ENCODE measurements around the gene FASN. TPM values are rescaled to one million over a fixed set of nuclear protein-coding genes. Genes with fewer than 3 reads are reported as not detected.

Gene FASN
- total and polyA plus RNA-seq, 2 of the 13 experiments (the other 11 are each of a cell fraction or from before 2014, with no cell fraction given), result 51.7 to 101 TPM

DNA sequence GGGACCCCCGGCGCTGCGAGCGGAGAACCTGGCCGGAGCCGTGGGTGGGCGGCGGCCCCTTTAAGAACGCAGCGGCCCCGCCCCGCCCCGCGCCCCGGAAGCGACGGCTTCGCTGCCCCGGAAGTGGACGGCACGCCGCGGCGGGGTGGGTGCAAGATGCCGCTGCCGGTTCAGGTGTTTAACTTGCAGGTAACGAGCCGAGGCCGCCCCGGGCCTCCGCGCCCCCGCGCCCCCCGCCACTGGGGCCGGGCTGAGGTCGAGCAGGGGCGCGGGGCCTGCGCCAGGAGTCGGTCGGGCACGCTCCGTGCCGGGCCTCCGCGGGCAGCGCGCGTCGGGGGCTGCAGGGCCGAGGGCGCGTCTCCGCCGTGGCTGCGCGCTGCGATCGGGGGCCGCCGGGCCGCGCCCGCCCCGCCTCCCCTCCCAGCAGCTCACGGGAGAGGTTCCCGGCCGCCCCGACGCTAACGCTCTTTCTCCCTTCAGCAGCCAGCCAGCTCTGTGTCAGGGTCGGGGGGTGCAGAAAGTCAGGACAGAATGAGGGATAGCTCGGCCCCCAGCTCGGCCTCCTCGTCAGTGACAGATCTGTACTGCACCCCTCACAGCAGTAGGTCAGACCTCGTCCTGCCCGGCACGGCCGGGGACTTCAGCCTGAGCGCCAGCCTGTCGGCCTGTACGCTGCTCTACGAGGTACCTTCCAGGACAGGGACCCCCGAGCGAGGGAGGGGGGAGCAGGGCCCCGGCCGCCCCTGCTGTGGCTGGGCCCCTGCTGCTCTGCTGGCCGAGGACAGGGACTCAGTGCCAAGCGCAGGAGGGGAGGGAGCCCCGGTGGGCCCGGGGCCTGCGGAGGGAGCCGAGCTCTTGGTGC, 46.0 kb downstream of the FASN start, which contains the start of the genes GPS1 and RFNG (continued):
- TF ChIP-seq, protein P1, sequence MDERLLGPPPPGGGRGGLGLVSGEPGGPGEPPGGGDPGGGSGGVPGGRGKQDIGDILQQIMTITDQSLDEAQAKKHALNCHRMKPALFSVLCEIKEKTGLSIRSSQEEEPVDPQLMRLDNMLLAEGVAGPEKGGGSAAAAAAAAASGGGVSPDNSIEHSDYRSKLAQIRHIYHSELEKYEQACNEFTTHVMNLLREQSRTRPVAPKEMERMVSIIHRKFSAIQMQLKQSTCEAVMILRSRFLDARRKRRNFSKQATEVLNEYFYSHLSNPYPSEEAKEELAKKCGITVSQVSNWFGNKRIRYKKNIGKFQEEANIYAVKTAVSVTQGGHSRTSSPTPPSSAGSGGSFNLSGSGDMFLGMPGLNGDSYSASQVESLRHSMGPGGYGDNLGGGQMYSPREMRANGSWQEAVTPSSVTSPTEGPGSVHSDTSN (CRISPR knock-in tag; IDR thresholded peaks at IDR 0.05), result no peak
- TF ChIP-seq ERF (CRISPR knock-in tag; IDR thresholded peaks at IDR 0.05) (no peak), KLF13 (CRISPR knock-in tag; IDR thresholded peaks at IDR 0.05) (no peak), HOXA3 (CRISPR knock-in tag; IDR thresholded peaks at IDR 0.05) (peak; percentile 60; the same call in 1 of the 2 replicates), PRPF4 (IDR thresholded peaks at IDR 0.05; ENCODE audit: low read depth, low read length, poor library complexity, severe bottlenecking) (no peak), ZMAT3 (CRISPR knock-in tag; conservative IDR thresholded peaks at IDR 0.05) (0 out of 2 replicates have a peak, but pooled peaks have one; percentile 26), ZNF530 (CRISPR knock-in tag; IDR thresholded peaks at IDR 0.05; ENCODE audit: low read depth) (no peak), HNRNPUL1 (IDR thresholded peaks at IDR 0.05; ENCODE audit: low read depth, low read length) (no peak), ZNF737 (CRISPR knock-in tag; IDR thresholded peaks at IDR 0.05; ENCODE audit: borderline replicate concordance) (no peak)
- TF ChIP-seq, protein P2, sequence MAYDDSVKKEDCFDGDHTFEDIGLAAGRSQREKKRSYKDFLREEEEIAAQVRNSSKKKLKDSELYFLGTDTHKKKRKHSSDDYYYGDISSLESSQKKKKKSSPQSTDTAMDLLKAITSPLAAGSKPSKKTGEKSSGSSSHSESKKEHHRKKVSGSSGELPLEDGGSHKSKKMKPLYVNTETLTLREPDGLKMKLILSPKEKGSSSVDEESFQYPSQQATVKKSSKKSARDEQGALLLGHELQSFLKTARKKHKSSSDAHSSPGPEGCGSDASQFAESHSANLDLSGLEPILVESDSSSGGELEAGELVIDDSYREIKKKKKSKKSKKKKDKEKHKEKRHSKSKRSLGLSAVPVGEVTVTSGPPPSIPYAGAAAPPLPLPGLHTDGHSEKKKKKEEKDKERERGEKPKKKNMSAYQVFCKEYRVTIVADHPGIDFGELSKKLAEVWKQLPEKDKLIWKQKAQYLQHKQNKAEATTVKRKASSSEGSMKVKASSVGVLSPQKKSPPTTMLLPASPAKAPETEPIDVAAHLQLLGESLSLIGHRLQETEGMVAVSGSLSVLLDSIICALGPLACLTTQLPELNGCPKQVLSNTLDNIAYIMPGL (CRISPR knock-in tag; IDR thresholded peaks at IDR 0.05; ENCODE audit: borderline replicate concordance in 1 of 2, low read depth in 1 of 2), result 0 out of 4 replicates have a peak, but pooled peaks have one; percentile 6 to 42
- TF ChIP-seq, protein P3, sequence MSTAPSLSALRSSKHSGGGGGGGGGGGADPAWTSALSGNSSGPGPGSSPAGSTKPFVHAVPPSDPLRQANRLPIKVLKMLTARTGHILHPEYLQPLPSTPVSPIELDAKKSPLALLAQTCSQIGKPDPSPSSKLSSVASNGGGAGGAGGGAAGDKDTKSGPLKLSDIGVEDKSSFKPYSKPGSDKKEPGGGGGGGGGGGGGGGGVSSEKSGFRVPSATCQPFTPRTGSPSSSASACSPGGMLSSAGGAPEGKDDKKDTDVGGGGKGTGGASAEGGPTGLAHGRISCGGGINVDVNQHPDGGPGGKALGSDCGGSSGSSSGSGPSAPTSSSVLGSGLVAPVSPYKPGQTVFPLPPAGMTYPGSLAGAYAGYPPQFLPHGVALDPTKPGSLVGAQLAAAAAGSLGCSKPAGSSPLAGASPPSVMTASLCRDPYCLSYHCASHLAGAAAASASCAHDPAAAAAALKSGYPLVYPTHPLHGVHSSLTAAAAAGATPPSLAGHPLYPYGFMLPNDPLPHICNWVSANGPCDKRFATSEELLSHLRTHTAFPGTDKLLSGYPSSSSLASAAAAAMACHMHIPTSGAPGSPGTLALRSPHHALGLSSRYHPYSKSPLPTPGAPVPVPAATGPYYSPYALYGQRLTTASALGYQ (CRISPR knock-in tag; IDR thresholded peaks at IDR 0.05), result no peak
- TF ChIP-seq, protein P4, sequence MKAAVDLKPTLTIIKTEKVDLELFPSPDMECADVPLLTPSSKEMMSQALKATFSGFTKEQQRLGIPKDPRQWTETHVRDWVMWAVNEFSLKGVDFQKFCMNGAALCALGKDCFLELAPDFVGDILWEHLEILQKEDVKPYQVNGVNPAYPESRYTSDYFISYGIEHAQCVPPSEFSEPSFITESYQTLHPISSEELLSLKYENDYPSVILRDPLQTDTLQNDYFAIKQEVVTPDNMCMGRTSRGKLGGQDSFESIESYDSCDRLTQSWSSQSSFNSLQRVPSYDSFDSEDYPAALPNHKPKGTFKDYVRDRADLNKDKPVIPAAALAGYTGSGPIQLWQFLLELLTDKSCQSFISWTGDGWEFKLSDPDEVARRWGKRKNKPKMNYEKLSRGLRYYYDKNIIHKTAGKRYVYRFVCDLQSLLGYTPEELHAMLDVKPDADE (CRISPR knock-in tag; IDR thresholded peaks at IDR 0.05), result no peak
- TF ChIP-seq, protein P5, sequence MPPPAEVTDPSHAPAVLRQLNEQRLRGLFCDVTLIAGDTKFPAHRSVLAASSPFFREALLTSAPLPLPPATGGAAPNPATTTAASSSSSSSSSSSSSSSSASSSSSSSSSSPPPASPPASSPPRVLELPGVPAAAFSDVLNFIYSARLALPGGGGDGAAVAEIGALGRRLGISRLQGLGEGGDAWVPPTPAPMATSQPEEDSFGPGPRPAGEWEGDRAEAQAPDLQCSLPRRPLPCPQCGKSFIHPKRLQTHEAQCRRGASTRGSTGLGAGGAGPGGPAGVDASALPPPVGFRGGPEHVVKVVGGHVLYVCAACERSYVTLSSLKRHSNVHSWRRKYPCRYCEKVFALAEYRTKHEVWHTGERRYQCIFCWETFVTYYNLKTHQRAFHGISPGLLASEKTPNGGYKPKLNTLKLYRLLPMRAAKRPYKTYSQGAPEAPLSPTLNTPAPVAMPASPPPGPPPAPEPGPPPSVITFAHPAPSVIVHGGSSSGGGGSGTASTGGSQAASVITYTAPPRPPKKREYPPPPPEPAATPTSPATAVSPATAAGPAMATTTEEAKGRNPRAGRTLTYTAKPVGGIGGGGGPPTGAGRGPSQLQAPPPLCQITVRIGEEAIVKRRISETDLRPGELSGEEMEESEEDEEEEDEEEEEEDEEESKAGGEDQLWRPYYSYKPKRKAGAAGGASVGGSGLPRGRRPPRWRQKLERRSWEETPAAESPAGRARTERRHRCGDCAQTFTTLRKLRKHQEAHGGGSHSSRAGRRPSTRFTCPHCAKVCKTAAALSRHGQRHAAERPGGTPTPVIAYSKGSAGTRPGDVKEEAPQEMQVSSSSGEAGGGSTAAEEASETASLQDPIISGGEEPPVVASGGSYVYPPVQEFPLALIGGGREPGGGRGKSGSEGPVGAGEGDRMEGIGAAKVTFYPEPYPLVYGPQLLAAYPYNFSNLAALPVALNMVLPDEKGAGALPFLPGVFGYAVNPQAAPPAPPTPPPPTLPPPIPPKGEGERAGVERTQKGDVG (CRISPR knock-in tag; IDR thresholded peaks at IDR 0.05; ENCODE audit: borderline replicate concordance), result no peak

Data from HepG2 (cell line).